IMR-90 (cell line): Measurements from ENCODE around the gene TPSD1.

Experiments
- BHLHE40 ChIP-seq: fragments of 150-350 bp; IDR thresholded peaks from 2 replicates; pipeline ENCODE4 v1.6.1; 2016; ENCODE audit warnings: mild to moderate bottlenecking, low read depth, low read length
- CEBPB ChIP-seq: IDR thresholded peaks from 2 replicates; pipeline ENCODE4 v1.6.1; 2012; ENCODE audit warnings: low read depth, low read length, improper control_type of control experiment
- CHD1 ChIP-seq: IDR thresholded peaks from 2 replicates; pipeline ENCODE4 v1.6.1; 2012; ENCODE audit warnings: low read depth, low read length, improper control_type of control experiment
- FOS ChIP-seq: fragments of 150-350 bp; IDR thresholded peaks from 2 replicates; pipeline ENCODE4 v1.6.1; 2016; ENCODE audit warnings: low read depth, low read length
- MAZ ChIP-seq: IDR thresholded peaks from 2 replicates; pipeline ENCODE4 v1.6.1; 2012; ENCODE audit warnings: low read depth, mild to moderate bottlenecking, low read length, improper control_type of control experiment, moderate library complexity, borderline replicate concordance
- MXI1 ChIP-seq: IDR thresholded peaks from 2 replicates; pipeline ENCODE4 v1.6.1; 2012; ENCODE audit warnings: low read depth, mild to moderate bottlenecking, low read length, moderate library complexity, borderline replicate concordance
- NFE2L2 ChIP-seq: fragments of 150-350 bp; IDR thresholded peaks from 2 replicates; pipeline ENCODE4 v1.6.1; 2016; ENCODE audit warnings: low read depth, mild to moderate bottlenecking, low read length
- POLR2A ChIP-seq: IDR thresholded peaks from 2 replicates; pipeline ENCODE4 v1.6.1; 2012; ENCODE audit warnings: mild to moderate bottlenecking, low read depth, low read length
- RAD21 ChIP-seq: IDR thresholded peaks from 2 replicates; pipeline ENCODE4 v1.6.1; 2012; ENCODE audit warnings: low read length, improper control_type of control experiment
- RFX5 ChIP-seq: IDR thresholded peaks from 2 replicates; pipeline ENCODE4 v1.8.0; 2012; ENCODE audit warnings: low read depth, mild to moderate bottlenecking, low read length, moderate library complexity
- SMC3 ChIP-seq: fragments of 150-350 bp; IDR thresholded peaks from 2 replicates; pipeline ENCODE4 v1.6.1; 2016; ENCODE audit warnings: low read depth, mild to moderate bottlenecking, antibody characterized with exemption, low read length, moderate library complexity
- TF ChIP-seq, protein P1 (sequence below): conservative IDR thresholded peaks from 2 replicates; pipeline ENCODE4 v1.5.1; 2012; ENCODE audit warnings: mild to moderate bottlenecking, low read depth, low read length, improper control_type of control experiment
- TF ChIP-seq, protein P2 (sequence below): fragments of 150-350 bp; IDR thresholded peaks from 2 replicates; pipeline ENCODE4 v1.6.1; 2017; ENCODE audit warnings: mild to moderate bottlenecking, antibody characterized with exemption, low read length, low read depth

DNA sequence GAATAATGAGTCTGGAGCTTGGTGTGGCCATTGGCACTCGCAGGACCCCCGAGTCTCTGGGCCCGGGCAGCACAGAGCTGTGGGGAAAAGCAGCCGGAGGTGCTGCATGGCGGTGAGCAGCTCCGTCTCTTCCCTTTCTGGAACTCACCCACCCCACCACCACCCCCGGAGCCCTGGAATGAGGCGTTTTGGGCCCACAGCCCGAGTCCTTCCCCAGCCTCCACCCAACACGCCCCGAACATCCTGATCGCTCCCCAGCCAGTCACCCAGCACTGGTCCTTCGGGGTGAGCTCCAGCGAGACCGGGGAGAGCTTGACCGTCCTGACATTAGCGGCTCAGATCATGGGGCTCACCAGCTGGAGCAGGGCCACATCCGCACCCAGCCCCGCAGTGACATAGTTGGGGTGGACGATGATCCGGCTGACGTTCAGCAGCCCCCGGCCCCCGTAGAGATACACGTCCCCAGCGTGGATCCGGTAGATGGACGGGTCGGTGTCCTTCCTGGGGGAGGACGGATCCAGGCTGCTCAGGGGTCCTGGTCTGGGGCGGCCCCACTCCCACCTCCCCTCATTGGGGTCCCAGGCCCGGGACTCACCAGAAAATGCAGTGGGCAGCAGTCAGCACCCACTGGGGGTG lies 6.5 kb downstream of the TPSD1 start:
- TF ChIP-seq, protein P1, sequence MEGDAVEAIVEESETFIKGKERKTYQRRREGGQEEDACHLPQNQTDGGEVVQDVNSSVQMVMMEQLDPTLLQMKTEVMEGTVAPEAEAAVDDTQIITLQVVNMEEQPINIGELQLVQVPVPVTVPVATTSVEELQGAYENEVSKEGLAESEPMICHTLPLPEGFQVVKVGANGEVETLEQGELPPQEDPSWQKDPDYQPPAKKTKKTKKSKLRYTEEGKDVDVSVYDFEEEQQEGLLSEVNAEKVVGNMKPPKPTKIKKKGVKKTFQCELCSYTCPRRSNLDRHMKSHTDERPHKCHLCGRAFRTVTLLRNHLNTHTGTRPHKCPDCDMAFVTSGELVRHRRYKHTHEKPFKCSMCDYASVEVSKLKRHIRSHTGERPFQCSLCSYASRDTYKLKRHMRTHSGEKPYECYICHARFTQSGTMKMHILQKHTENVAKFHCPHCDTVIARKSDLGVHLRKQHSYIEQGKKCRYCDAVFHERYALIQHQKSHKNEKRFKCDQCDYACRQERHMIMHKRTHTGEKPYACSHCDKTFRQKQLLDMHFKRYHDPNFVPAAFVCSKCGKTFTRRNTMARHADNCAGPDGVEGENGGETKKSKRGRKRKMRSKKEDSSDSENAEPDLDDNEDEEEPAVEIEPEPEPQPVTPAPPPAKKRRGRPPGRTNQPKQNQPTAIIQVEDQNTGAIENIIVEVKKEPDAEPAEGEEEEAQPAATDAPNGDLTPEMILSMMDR, result no peak
- TF ChIP-seq CEBPB (no peak), SMC3 (no peak), NFE2L2 (no peak), MXI1 (no peak), POLR2A (no peak), CHD1 (no peak), RFX5 (no peak), RAD21 (no peak), FOS (no peak), BHLHE40 (no peak), MAZ (no peak)
- TF ChIP-seq, protein P2, sequence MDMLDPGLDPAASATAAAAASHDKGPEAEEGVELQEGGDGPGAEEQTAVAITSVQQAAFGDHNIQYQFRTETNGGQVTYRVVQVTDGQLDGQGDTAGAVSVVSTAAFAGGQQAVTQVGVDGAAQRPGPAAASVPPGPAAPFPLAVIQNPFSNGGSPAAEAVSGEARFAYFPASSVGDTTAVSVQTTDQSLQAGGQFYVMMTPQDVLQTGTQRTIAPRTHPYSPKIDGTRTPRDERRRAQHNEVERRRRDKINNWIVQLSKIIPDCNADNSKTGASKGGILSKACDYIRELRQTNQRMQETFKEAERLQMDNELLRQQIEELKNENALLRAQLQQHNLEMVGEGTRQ, result no peak
